Neural cell (in vitro differentiated cells): Measurements from ENCODE around the gene KCNJ6.

Experiments
- CTCF ChIP-seq: fragments of 450-650 bp; IDR thresholded peaks from 2 replicates; pipeline ENCODE4 v1.5.1; 2014; ENCODE audit warnings: antibody characterized with exemption, mild to moderate bottlenecking, moderate library complexity; ENCODE audit not compliant: poor library complexity, severe bottlenecking
- EZH2 ChIP-seq: fragments of 200-600, 300-800 bp; shearing (Covaris generic), sonication (generic); IDR thresholded peaks from 2 replicates; pipeline ENCODE4 v1.6.1; 2014; ENCODE audit warnings: antibody characterized with exemption, low read length, borderline replicate concordance, mild to moderate bottlenecking; ENCODE audit not compliant: insufficient read depth, poor library complexity, severe bottlenecking
- MXI1 ChIP-seq: fragments of 450-650 bp; conservative IDR thresholded peaks from 2 replicates; pipeline ENCODE4 v1.6.1; 2014; ENCODE audit warnings: antibody characterized with exemption, mild to moderate bottlenecking; ENCODE audit not compliant: poor library complexity, severe bottlenecking
- POLR2AphosphoS5 ChIP-seq: IDR thresholded peaks from 2 replicates; pipeline ENCODE4 v1.6.1; 2012
- RAD21 ChIP-seq: fragments of 450-650 bp; conservative IDR thresholded peaks from 2 replicates; pipeline ENCODE4 v1.6.1; 2014; ENCODE audit warnings: antibody characterized with exemption, mild to moderate bottlenecking, moderate library complexity
- TAF1 ChIP-seq: IDR thresholded peaks from 2 replicates; pipeline ENCODE4 v1.6.1; 2012; ENCODE audit warnings: low read depth

GRCh38 chr21:37601027-37601426, 315.2 kb downstream of the KCNJ6 start:
- no peak for TF ChIP-seq MXI1
- no peak for TF ChIP-seq CTCF
- no peak for TF ChIP-seq POLR2AphosphoS5
- TF ChIP-seq RAD21 = no peak
- TF ChIP-seq EZH2 = no peak
- no peak for TF ChIP-seq TAF1
